DMS 273 treated with DMSO at 0.1 percent for 48 hours (cell line): ENCODE results near the gene GALNT16.
"Not testable (repeated sequence)": the region's sequence is repeated elsewhere in the genome, so short reads cannot be mapped to it uniquely, and the experiment has no call there.

Experiments
- DNase-seq: peaks from one replicate; lab custom pipeline; 2025; lab: John Stamatoyannopoulos, UW

GALNT16 gene

DNA sequence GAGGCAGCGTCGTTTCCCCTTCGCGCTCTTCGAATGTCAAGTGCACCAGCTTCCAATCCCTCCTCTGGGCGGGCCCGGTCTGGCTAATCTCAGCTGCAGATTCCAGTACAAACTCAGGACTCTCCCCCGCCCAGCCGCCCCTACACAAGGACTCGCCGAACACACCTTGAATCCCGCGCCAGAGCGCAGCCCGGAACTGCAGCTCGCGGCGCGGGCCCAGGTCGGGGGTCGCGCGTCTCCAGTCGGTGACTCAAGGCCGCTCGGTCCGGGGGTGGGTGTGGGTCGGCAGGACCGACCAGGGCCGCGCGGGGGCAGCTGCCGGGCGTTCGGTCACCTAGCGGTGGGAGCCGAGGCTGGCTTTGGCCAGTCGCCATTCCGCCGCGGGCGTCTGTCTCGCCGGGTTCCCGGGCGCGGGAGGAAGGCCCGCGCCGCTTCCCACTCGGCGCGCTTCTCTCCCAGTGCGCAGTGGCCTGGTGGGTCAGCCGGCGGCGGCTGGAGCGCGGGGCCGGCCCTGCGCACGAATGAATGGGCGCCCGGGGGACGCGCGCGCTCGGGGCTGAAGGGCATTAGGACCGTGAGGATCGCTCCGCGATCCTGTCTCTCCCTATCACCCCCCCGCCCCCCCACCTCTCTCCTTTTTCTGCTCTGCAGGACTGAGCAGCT is at the start of gene GALNT16:
Gene GALNT16, plus strand, starts transcription at position 632 of the 663 bp plus-strand sequence. CDS start 133 bp downstream, outside the sequence.
- DNase-seq: no peak

DNA sequence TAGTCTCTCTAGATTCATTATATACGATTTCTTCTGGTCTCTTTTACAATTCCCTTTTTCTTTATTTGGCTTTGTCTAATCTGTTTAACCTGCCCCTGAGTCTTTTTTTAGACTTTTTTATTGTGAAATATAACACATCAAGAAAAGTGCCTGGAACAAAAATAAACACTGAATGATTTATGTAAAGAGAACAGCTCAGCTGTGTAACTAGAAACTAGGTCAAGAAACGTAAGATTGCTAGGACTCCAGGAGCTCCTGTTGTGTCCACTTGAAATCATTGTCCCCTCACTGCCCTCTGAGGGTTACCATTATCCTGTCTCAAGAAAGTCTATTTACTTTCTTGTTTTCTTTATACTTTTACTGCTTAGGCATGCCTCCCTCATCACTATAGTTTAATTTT is 45.6 kb upstream of the GALNT16 start:
- no peak for DNase-seq

DNA sequence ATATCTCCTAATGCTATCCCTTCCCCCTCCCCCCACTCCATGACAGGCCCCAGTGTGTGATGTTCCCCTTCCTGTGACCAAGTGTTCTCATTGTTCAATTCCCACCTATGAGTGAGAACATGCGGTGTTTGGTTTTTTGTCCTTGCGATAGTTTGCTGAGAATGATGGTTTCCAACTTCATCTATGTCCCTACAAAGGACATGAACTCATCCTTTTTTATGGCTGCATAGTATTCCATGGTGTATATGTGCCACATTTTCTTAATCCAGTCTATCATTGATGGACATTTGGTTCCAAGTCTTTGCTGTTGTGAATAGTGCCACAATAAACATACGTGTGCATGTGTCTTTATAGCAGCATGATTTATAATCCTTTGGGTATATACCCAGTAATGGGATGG is 42.3 kb upstream of the GALNT16 start:
- DNase-seq: not testable (repeated sequence)

DNA sequence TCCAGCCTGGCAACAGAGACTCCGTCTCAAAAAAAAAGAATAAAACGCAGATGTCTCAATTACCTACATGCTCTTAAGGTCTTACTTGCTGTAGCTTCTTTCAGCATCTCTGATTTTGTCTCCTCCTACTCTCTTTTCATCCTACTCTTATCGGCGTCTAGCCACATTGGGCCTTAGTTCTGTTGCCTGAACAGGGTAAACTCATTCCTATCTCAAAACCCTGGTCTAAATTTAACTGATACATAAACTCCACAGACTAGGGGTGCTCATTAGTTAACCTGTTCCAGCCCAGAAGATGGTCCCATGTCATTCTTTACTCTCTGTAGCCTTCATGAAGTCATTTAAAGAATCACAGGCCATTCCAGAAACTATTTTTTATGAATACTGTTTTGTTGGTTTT is 35.0 kb upstream of the GALNT16 start:
- no peak for DNase-seq

DNA sequence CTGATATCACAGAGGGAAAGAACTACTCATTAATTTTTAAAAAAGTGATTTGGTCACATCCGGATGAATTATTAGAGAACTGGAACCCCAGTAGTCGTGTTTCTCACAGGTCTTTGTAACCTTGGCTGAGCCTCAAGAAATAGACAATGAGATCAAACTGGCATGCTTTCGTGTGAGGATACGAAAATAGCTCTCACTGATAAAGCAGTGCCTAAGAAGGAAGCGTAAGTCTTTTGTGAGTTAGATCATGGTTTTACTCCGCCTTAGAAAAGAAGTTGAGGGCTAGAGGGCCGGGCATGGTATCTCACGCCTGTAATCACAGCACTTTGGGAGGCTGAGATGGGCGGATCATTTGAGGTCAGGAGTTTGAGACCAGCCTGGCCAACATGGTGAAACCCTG is 33.8 kb upstream of the GALNT16 start:
- no peak for DNase-seq

DNA sequence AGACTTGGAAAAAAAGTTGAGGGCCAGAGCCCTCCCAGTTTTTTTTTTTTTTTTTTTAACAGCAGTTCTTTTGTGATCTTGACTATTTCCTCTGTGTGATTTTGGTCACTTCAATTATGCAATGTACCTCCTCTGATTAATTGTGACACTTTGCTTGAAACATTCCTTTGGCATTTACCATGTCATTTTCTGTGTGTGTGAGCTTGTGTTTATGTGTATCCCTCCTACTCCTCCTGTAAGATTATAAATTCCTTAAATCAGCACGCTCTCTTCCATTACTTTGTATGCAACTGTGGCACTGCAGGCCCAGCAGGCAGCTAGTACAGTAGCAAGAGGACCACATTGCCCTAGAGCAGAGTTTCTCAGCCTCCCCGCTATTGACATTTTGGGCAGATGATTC is 33.2 kb upstream of the GALNT16 start:
- DNase-seq: no peak

DNA sequence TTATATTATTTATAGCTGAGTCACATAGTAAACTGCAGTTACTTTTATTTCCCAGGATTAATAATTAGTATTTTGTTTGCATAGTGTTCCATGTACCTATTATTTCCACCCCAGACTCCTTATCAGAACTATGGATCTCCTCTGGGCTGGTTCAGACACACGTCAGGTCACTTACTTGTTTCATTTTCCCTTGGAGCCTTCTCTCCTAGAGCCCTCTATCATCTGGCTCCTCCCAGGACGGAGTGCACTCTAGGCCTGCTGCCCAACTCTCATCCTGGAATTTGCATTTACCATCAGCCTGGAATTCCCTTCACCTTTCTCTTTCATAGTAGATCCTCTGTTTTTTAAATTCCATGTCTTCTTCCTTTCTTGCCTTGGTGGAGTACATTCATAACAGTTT is 28.5 kb upstream of the GALNT16 start:
- DNase-seq: no peak

DNA sequence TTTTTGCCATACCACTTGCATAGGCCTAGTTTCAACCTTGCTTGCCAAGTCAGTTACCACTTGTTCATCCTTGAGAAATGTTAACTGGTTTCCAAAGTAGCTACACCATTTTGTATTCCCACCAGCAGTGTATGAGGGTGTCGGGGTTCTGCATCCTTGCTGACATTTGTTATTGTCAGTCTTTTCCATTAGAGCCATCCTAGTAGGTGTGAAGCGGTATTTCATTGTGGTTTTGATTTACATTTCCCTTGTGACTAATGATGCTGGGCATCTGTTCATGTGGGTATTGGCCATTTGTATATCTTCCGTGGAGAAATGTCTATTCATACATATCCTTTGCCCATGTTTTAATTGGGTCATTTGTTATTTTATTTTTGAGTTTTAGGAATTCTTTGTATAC is 27.6 kb upstream of the GALNT16 start:
- DNase-seq: no peak

DNA sequence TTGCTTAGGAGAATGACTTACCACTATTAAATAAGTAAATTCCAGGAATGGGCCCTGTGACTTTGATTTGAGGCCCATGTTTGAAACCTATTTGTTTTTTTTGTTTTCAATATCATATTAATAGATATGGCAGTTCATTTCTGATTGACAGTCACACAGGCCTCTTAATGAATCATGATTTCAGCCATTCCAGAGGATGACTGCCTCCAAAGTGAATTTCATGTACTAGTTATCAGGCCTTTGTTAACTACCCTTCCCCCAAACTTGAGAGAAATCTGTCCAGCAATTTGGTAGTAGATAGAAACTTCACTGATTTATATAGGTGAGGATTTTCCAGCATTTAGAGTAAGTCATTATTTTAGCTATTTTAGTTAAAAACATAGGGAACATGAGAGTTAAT is 25.9 kb upstream of the GALNT16 start:
- no peak for DNase-seq

DNA sequence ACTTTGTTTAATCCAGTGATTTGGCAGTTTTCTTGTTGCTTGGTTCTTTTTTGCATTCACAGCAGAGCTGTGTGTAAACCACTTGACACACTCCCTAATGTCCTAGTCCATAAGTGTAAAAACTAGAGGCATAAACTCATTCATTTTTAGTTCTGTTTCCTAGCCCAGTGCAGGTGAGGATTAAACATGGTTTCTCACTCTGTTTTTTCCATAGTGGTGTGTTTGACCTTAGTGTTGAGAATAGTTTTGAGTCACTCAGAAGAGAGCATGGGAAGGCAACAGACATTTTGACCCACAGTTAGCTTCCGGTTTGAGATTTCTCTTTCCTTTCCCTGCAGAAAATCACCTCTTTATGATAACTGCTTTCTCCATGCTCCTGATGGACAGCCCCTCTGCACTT is 24.2 kb upstream of the GALNT16 start:
- no peak for DNase-seq

DNA sequence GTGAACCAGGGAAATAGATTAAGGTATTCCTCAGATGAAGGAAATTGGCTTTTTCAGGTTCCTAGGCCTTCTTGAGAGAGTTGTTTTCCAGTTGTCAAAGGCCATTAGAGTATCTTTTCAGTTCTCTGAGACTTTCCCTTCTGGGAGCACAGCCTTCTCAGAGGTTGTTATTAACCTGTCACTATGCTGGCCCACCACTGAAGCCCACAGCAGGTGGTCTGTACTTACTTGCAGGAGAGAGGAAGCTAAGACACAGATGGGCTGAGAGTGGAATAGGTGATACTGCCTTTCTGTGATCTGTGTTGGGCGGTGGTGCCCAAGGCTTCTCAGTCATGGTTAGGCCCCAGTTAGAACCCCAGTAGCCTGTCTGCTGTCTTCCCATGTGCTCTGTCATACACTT is 22.8 kb upstream of the GALNT16 start:
- no peak for DNase-seq

DNA sequence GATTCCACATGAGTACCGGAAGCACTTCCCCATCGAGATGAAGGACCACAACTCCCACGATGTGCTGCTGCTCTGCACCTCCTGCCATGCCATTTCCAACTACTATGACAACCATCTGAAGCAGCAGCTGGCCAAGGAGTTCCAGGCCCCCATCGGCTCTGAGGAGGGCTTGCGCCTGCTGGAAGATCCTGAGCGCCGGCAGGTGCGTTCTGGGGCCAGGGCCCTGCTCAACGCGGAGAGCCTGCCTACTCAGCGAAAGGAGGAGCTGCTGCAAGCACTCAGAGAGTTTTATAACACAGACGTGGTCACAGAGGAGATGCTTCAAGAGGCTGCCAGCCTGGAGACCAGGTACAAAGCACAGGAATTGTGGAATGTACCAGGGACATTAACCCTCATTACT is 22.4 kb upstream of the GALNT16 start:
- no peak for DNase-seq

DNA sequence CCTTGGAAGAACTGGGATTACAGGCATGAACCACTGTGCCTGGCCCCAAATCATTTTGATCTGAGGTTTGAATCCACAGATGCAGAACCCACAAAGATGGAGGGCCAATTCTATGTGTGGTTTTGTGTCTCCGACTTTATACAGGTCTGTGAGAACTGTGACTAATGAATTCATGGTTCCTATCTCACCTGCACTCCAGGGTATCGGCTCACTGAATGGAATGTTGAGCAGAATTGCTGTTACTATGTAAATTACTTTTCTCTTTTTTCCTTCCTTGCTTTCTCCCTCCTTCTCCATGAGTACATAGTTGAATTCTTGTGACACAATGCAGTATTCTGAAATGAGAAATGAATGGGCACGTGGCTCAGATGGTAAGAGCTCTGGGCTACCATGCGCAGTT is 21.1 kb upstream of the GALNT16 start:
- no peak for DNase-seq

DNA sequence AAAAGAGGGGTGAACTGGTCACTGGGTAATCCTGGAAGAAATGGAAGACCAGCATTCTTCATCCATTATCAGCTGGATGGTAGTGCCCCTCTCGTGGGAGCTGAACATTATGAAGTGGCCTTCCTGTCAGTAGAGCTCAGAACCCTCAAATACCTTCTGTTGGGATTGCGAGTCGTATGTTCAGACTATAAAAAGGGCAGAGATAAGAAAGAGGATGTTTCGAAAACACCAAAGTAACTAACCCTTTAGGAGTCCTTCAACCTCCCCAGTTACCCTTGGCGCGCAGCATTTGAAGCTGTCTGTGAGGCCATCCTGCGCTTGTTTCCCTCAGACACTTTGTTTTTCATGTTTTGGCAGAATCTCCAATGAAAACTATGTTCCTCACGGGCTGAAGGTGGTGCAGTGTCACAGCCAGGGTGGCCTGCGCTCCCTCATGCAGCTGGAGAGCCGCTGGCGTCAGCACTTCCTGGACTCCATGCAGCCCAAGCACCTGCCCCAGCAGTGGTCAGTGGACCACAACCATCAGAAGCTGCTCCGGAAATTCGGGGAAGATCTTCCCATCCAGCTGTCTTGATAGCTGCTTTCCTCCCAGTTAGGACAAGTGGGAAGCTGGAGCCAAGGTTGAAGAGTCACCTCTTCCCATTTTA is 19.3 kb upstream of the GALNT16 start:
- no peak for DNase-seq

DNA sequence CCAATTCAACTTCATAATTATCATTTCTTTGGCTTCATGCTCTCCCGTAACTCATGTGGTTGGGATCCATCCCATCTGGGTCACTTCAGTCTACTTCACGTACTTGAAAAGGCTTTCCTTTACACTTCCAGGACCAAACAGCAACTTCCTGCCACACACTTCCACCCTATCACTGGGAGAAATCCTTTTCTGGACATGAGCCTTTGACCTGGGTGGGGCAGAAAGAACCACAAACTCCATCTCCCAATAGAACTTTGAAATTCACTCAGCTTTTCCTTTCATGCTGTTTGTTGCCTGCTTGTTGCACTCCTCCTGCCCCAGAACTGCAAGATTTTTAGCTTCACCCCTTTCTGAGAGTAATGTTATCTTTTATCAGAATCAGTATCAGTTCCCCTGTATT is 18.4 kb upstream of the GALNT16 start:
- no peak for DNase-seq

DNA sequence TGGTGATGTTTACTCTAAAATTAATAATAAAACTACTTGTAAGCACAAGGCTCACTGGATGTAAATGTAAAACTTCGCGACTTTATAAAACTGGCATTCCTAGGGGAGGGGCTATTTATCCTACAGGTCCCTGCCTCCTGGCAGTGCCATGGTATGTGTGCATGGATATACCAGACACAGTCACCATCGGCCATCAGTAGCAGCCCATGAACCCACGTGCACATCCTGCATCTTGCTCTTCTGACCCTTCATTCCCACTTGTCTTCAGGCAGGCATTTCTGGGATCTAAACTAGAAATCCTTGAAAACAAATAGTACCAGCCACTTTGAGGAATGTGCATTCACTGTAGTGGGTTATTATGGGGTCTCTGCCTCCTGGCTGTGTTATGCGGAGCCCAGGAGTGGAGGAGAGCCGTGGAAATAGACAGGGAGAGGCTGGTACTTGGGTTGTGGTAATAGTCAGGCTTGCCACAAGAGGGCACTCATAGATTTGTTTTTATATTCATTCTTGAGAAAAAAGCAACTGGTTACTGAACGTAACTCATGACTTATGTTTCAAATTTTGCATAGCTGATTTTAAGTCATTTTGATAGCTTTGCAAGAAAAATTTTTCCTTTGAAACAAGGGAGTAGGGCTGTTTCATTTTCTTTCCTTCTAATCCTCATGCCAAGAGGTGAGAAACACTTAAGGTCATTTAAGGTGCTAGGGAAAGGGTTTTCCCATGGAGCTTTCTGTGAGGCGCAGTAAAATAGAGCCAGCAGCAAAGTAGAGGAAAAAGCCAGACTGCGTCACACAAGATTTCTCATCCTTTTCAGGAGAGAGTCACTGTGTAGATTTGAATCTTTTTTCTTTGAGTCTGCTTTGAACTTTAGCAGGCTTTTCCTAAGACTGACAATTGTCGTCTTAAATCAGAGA is 17.4 kb upstream of the GALNT16 start:
- DNase-seq: no peak

DNA sequence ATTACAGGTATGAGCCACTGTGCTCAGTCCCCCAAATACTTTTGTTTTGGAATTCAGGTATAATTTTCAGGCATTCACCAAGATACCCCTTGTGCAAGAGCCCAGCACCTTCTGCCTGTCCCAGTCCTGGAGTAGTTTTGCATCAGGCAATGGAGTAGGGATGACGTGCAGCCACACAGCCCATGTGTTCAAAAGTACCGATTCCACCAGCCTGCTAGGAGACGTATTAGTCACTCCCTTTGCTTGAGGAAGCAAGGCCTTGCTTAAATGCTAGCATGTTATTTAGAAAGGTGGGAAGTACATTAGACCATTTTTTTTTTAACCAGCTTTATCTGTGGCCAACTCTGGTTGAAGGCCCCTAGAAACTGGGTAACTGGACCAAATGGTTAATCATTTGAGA is 15.0 kb upstream of the GALNT16 start:
- no peak for DNase-seq

DNA sequence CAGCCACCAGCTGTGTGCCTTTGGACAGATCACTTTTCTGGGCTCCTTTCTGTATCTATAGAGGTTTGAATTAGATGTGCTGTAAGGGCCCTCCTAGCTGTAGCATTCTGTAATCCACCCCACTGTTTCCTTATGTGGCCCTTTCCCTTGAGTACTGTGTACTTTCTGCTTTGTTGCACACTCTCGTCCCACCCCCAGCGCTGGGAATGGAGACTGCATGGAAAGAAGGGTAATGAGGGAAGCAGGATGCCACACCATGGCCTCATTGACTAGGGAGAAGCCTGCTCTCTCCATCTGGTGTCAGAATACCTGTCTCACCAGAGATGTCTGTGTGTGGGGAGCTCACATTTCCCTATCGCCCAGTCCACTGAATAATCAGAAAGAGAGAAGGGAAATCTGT is 13.6 kb upstream of the GALNT16 start:
- no peak for DNase-seq

DNA sequence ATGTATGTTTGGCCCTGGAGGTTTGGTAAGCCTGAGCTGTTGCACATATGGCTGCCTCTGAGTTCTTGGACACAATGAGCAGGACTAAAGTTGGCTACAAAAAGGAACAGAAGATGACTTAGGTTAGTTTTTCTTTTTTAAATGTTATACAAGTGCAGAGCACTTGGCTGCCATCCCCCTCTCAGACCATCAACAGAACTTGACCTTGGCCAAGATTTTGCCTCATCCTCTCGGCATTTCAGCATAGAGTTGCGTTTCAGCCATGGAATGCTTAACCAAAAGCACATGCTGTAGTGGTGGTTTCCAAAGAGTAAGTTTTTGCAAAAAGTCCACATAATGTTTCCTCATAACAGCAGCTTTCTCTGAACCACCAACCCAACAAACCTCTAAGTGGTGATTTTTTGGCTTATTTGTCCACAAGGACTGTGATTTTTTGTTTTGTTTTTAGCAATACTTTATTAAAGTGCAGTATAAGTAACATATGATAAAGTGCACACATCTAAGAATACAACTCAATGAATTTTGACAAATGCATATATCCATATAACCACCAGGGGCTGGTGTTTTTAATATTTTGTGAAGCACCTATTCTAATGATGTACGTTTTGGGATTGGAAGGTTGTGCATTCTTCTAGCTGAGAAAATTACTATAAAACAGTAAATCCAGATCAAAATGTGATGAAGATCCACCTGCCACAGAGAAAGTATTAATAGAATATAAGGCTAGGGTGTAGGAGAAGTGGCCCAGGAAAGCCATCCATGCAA is 12.1 kb upstream of the GALNT16 start:
- DNase-seq: no peak

DNA sequence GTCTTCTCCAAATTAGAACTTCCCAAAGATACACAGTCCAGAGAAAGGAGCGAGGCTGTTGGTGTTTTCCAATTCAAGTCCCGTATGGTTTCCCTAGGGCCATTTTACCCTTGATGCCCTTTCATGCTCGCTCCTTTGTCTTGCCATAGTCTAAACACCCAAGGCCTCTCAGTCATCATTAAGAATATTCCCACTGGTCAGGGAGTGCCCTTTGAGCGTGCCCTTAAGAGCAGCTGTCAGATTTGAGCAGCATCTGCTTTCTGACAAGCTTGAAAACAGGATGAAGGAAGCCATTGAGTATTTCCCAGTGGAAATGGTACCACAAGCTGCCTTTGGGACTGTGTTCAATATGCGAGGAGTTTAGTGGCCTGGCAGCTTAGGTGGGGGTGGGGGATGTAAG is 10.4 kb upstream of the GALNT16 start:
- DNase-seq: no peak

DNA sequence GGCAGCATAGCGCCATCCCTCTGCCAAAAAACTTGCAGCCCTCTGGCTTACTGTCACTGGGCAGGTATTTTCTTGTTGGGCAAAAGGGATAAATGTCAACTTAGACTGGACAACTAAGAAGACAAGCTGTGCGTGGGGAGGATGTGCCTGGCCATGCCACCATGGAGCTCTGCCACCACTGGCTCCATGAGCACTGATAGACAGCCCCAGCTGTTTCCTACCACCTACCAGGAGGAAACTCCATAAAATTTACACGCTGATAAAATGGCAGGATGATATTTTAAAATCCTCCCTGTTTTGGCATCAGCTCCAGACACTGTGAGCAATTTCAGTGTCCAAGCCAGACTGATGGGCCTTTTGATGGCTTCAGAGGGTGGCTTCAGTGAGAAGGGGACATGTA is 7.1 kb upstream of the GALNT16 start:
- no peak for DNase-seq

DNA sequence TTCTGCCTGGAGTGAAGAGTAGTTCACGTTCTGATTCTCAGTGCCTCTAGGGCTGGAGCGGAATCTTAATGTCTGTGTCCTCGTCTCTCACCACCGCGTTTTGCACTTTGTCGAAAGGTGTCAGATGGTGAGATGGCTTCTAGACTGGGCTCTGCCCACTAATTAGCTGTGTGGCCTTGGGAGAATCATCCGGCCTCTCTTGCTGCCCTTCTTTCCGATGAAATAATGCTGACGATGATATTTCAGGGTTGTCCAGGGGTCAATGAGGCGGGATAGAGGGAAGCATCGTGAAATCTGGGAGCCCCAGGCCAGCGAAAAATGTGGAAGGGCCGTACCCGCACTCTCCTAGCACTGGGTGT is 811 bp upstream of the GALNT16 start:
- no peak for DNase-seq
